NB4 (cell line): ENCODE data around the gene CD200R1L.

ENCODE experiments used
- CTCF ChIP-seq: IDR thresholded peaks from one replicate; pipeline ENCODE4 v1.5.1; 2012; ENCODE audit warnings: low read depth, low read length
- POLR2A ChIP-seq: IDR thresholded peaks from 2 replicates; pipeline ENCODE4 v1.6.1; 2011; ENCODE audit warnings: mild to moderate bottlenecking; ENCODE audit not compliant: insufficient read length; ENCODE audit errors: extremely low read depth

DNA sequence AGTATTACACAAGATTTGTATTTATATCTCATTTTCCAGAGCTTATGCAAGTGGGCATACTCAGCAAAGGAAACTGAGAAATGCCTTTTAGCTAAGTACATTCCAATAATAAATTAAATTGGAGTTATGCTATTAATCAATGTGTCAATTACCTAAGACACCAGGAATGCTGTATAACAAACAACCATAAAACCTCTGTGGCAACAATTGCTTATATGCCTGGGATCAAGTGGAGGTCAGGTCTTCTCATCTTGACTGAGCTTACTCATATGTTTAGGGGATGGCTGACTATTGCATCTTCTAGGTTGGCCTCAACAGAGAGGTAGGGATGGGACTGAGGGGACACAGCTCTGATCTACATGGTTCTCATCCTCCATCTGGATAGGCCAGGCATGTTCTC lies 30.7 kb downstream of the CD200R1L start:
- TF ChIP-seq CTCF (no peak), POLR2A (no peak)
